A673 (cell line): ENCODE measurements around the gene ULK1. TPM values are rescaled to one million over a fixed set of nuclear protein-coding genes. Genes with fewer than 3 reads are reported as not detected.
A peak's percentile ranks its signal among the peaks of the same experiment; 100 is the strongest.

Experiments
- BruUV-seq: library from RNA; stranded (reverse); fragments of 400-500 nt; replicated peaks from 2 replicates; lab custom pipeline; 2021; lab: Mats Ljungman, UMichigan
- CTCF ChIA-PET: fragments of 300-600 bp; sonication (Branson Sonifier 250); formaldehyde crosslinking; loops from one replicate; lab custom pipeline; 2022; ENCODE audit warnings: antibody characterized with exemption; lab: Charles Lee
- POLR2A ChIA-PET: fragments of 300-600 bp; sonication (Branson Sonifier 250); formaldehyde crosslinking; loops from one replicate; lab custom pipeline; 2022; ENCODE audit warnings: antibody characterized with exemption; ENCODE audit not compliant: low non-redundant PET; lab: Charles Lee
- DNase-seq: peaks from one replicate; pipeline ENCODE4 v3.0.0-alpha.2; 2015; ENCODE audit warnings: low spot score
- H3K27ac ChIP-seq: fragments of 200-600 bp; sonication (generic); 2 replicates; pipeline ENCODE4 v1.5.1; 2016; ENCODE audit warnings: mixed run types, low read depth, mild to moderate bottlenecking, mixed read lengths, antibody characterized with exemption, low read length; ENCODE audit not compliant: poor library complexity, severe bottlenecking
- H3K27me3 ChIP-seq: fragments of 200-600 bp; sonication (generic); replicated peaks from 2 replicates; pipeline ENCODE4 v1.6.1; 2017; ENCODE audit warnings: mixed run types, low read depth, mild to moderate bottlenecking, mixed read lengths, antibody characterized with exemption, low read length; ENCODE audit not compliant: insufficient read depth, poor library complexity
- H3K36me3 ChIP-seq: fragments of 200-600 bp; sonication (generic); 2 replicates; pipeline ENCODE4 v1.6.1; 2016; ENCODE audit warnings: mixed run types, mild to moderate bottlenecking, mixed read lengths, antibody characterized with exemption, low read length; ENCODE audit not compliant: insufficient read depth, poor library complexity, severe bottlenecking
- H3K4me1 ChIP-seq: fragments of 200-600 bp; sonication (generic); 2 replicates; pipeline ENCODE4 v1.6.1; 2017; ENCODE audit warnings: mixed run types, mild to moderate bottlenecking, mixed read lengths, antibody characterized with exemption, low read length; ENCODE audit not compliant: insufficient read depth, poor library complexity, severe bottlenecking
- H3K4me3 ChIP-seq: fragments of 200-600 bp; sonication (generic); 2 replicates; pipeline ENCODE4 v1.5.1; 2016; ENCODE audit warnings: low read depth, mixed run types, mild to moderate bottlenecking, mixed read lengths, low read length; ENCODE audit not compliant: poor library complexity, severe bottlenecking
- H3K9me3 ChIP-seq: fragments of 200-600 bp; sonication (generic); 2 replicates; pipeline ENCODE4 v1.6.1; 2016; ENCODE audit warnings: mixed run types, low read depth, mild to moderate bottlenecking, mixed read lengths, antibody characterized with exemption, low read length; ENCODE audit not compliant: poor library complexity, severe bottlenecking
- EZH2 ChIP-seq: fragments of 200-600 bp; sonication (generic); IDR thresholded peaks from 2 replicates; pipeline ENCODE4 v1.6.1; 2017; ENCODE audit warnings: borderline replicate concordance, low read depth, mild to moderate bottlenecking, mixed read lengths, antibody characterized with exemption, low read length; ENCODE audit not compliant: poor library complexity, severe bottlenecking
- intact Hi-C: fragments of 100-400 bp; cut with micrococcal nuclease; formaldehyde crosslinking; loops from one replicate; pipeline ENCODE4 v1.10.0; 2022; ENCODE audit not compliant: unreplicated experiment
- total RNA-seq: library from RNA; stranded (reverse); gene quantifications from 2 replicates; pipeline ENCODE4 v1.2.3, GENCODE V29; 2021
- TF ChIP-seq, protein P1 (sequence below): fragments of 300-800, 200-600 bp; sonication (generic); conservative IDR thresholded peaks from 2 replicates; pipeline ENCODE4 v1.5.1; 2017; ENCODE audit warnings: low read depth, mild to moderate bottlenecking, antibody characterized with exemption, low read length, moderate library complexity, mixed read lengths

The ULK1 gene
- total RNA-seq, 1 experiment from 2014 or later: 57.3 TPM

DNA sequence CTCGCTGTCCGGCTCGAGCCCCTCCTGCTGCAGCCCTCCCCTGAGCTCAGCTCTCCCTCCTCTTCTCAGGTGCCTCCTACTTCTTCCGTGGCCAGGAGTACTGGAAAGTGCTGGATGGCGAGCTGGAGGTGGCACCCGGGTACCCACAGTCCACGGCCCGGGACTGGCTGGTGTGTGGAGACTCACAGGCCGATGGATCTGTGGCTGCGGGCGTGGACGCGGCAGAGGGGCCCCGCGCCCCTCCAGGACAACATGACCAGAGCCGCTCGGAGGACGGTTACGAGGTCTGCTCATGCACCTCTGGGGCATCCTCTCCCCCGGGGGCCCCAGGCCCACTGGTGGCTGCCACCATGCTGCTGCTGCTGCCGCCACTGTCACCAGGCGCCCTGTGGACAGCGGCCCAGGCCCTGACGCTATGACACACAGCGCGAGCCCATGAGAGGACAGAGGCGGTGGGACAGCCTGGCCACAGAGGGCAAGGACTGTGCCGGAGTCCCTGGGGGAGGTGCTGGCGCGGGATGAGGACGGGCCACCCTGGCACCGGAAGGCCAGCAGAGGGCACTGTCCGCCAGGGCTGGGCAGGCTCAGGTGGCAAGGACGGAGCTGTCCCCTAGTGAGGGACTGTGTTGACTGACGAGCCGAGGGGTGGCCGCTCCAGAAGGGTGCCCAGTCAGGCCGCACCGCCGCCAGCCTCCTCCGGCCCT, 43.4 kb upstream of the ULK1 start:
- DNase-seq: no peak
- intact Hi-C loops: no loop called here

DNA sequence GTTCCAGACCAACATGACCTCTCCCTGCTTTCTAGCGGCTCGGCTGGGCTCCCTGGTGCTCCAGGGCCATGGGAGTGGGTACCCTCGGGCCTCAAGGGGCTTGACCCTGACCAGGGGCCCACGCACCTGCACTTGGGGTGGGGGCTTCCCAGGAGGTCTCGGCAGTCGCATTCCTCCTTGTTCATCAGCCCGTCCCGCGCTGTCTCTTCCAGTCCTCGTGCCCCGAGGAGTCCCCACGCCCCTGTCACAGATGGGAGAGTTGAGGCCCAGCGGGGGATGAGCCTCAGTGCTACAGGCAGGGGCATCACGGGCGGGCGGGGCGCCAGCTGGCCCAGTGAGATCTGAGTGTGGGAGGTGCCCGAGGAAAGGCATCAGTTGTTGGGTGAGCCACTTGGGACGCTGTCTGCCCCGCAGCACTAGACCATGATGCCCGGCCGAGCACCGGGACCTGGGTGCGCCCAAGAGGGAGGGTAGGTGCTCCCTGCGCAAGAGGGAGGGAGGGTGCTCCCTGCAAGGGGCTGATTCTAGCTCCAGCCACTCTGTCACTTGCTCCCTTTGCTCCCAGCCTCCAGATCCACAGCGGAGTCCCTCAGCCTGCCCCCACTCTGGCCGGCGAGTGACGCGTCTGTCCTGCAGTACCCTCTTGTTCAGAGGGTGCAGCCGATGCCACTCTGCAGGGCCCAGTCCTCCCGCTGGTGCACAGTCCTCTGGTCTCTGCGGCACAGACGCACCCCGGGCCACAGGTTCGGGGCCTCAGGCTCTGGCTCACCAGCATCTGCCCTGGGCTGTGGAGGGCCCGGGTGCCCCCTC, 42.5 kb upstream of the ULK1 start:
- H3K4me3 ChIP-seq: no peak overlapping the region
- BruUV-seq: no TSS peak
- ChIA-PET CTCF (interaction anchor here (0.7 kb wide), 1 partner anchor 280 kb away, joined by 3 read pairs; no protein-coding TSS in a partner anchor), POLR2A (no interaction called here)
- DNase-seq: no peak
- no peaks in the 10 kb centered on the region for H3K27me3 ChIP-seq
- H3K4me1 ChIP-seq: no peaks in the 10 kb centered on the region
- H3K9me3 ChIP-seq: no peaks in the 10 kb centered on the region
- intact Hi-C loops: no loop called here
- no peak for TF ChIP-seq EZH2
- TF ChIP-seq, protein P1, sequence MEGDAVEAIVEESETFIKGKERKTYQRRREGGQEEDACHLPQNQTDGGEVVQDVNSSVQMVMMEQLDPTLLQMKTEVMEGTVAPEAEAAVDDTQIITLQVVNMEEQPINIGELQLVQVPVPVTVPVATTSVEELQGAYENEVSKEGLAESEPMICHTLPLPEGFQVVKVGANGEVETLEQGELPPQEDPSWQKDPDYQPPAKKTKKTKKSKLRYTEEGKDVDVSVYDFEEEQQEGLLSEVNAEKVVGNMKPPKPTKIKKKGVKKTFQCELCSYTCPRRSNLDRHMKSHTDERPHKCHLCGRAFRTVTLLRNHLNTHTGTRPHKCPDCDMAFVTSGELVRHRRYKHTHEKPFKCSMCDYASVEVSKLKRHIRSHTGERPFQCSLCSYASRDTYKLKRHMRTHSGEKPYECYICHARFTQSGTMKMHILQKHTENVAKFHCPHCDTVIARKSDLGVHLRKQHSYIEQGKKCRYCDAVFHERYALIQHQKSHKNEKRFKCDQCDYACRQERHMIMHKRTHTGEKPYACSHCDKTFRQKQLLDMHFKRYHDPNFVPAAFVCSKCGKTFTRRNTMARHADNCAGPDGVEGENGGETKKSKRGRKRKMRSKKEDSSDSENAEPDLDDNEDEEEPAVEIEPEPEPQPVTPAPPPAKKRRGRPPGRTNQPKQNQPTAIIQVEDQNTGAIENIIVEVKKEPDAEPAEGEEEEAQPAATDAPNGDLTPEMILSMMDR: no peak
- no peaks in the 10 kb centered on the region for H3K36me3 ChIP-seq
- no peak overlapping the region for H3K27ac ChIP-seq

More for the DNA sequence above, 43.4 kb upstream of the ULK1 start:
- BruUV-seq: no TSS peak
- no peak overlapping the region for H3K27ac ChIP-seq
- no peak overlapping the region for H3K4me3 ChIP-seq
- no peaks in the 10 kb centered on the region for H3K36me3 ChIP-seq
- H3K27me3 ChIP-seq: no peaks in the 10 kb centered on the region
- no peaks in the 10 kb centered on the region for H3K4me1 ChIP-seq
- TF ChIP-seq, protein P1: peak; percentile 42
- no peak for TF ChIP-seq EZH2
- POLR2A ChIA-PET: no interaction called here
- CTCF ChIA-PET: interaction anchor here (0.7 kb wide), 1 partner anchor 281 kb away, joined by 3 read pairs; no protein-coding TSS in a partner anchor
- H3K9me3 ChIP-seq: no peaks in the 10 kb centered on the region

DNA sequence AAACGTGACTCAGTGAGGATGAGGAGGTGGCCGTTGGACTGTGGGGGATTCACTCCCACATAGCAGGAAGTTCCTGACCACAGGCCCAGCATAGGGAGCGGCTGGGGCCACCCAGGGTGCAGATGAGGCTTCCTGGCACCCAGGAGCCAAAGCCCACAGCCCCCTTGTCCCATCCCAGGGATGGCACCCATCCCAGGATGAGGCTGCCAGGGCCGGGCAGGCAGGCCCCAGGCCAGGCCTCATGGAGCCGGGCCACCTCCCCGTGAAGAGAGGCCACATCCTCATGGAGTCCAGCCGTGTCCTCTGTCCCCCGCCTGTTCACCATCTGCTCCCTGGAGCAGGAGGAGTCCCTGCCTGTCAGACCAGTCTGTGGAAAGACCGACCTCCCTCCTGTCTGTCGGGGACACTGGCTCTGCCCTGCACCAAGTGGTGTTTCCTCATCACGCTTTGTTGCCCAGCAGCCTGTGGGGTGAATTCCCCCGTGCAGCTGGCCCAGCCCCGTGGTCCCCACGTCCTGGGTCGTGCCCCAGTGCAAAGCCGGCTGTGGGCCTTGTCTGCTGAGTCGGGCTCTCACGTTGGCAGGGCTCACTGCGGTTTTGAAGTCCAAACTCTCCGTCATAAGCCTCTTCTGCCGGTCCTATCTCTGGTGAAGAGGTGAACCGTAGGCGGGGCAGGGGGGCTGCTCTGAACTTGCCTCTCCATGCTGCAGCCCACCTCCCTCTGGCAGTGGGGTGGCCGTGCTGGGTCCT, 41.7 kb upstream of the ULK1 start:
- POLR2A ChIA-PET: no interaction called here

More for the DNA sequence above, 41.7 kb upstream of the ULK1 start:
- no peaks in the 10 kb centered on the region for H3K4me1 ChIP-seq
- no peak overlapping the region for H3K4me3 ChIP-seq
- intact Hi-C loops: no loop called here
- no peaks in the 10 kb centered on the region for H3K36me3 ChIP-seq
- TF ChIP-seq EZH2: no peak
- TF ChIP-seq, protein P1: no peak
- H3K9me3 ChIP-seq: no peaks in the 10 kb centered on the region
- CTCF ChIA-PET: no interaction called here
- H3K27me3 ChIP-seq: no peaks in the 10 kb centered on the region
- no peak overlapping the region for H3K27ac ChIP-seq
- no TSS peak for BruUV-seq
- DNase-seq: no peak
